A673 (cell line): ENCODE data around the gene FOLR2. TPM values are rescaled to one million over a fixed set of nuclear protein-coding genes. Genes with fewer than 3 reads are reported as not detected.

Source experiments
- BruUV-seq: library from RNA; stranded (reverse); fragments of 400-500 nt; replicated peaks from 2 replicates; lab custom pipeline; 2021; lab: Mats Ljungman, UMichigan
- CTCF ChIA-PET: fragments of 300-600 bp; sonication (Branson Sonifier 250); formaldehyde crosslinking; loops from one replicate; lab custom pipeline; 2022; ENCODE audit warnings: antibody characterized with exemption; lab: Charles Lee
- POLR2A ChIA-PET: fragments of 300-600 bp; sonication (Branson Sonifier 250); formaldehyde crosslinking; loops from one replicate; lab custom pipeline; 2022; ENCODE audit warnings: antibody characterized with exemption; ENCODE audit not compliant: low non-redundant PET; lab: Charles Lee
- DNase-seq: peaks from one replicate; pipeline ENCODE4 v3.0.0-alpha.2; 2015; ENCODE audit warnings: low spot score
- H3K27ac ChIP-seq: fragments of 200-600 bp; sonication (generic); 2 replicates; pipeline ENCODE4 v1.5.1; 2016; ENCODE audit warnings: mixed run types, low read depth, mild to moderate bottlenecking, mixed read lengths, antibody characterized with exemption, low read length; ENCODE audit not compliant: poor library complexity, severe bottlenecking
- H3K27me3 ChIP-seq: fragments of 200-600 bp; sonication (generic); replicated peaks from 2 replicates; pipeline ENCODE4 v1.6.1; 2017; ENCODE audit warnings: mixed run types, low read depth, mild to moderate bottlenecking, mixed read lengths, antibody characterized with exemption, low read length; ENCODE audit not compliant: insufficient read depth, poor library complexity
- H3K36me3 ChIP-seq: fragments of 200-600 bp; sonication (generic); 2 replicates; pipeline ENCODE4 v1.6.1; 2016; ENCODE audit warnings: mixed run types, mild to moderate bottlenecking, mixed read lengths, antibody characterized with exemption, low read length; ENCODE audit not compliant: insufficient read depth, poor library complexity, severe bottlenecking
- H3K4me1 ChIP-seq: fragments of 200-600 bp; sonication (generic); 2 replicates; pipeline ENCODE4 v1.6.1; 2017; ENCODE audit warnings: mixed run types, mild to moderate bottlenecking, mixed read lengths, antibody characterized with exemption, low read length; ENCODE audit not compliant: insufficient read depth, poor library complexity, severe bottlenecking
- H3K4me3 ChIP-seq: fragments of 200-600 bp; sonication (generic); 2 replicates; pipeline ENCODE4 v1.5.1; 2016; ENCODE audit warnings: low read depth, mixed run types, mild to moderate bottlenecking, mixed read lengths, low read length; ENCODE audit not compliant: poor library complexity, severe bottlenecking
- H3K9me3 ChIP-seq: fragments of 200-600 bp; sonication (generic); 2 replicates; pipeline ENCODE4 v1.6.1; 2016; ENCODE audit warnings: mixed run types, low read depth, mild to moderate bottlenecking, mixed read lengths, antibody characterized with exemption, low read length; ENCODE audit not compliant: poor library complexity, severe bottlenecking
- CTCF ChIP-seq: fragments of 300-800, 200-600 bp; sonication (generic); conservative IDR thresholded peaks from 2 replicates; pipeline ENCODE4 v1.5.1; 2017; ENCODE audit warnings: low read depth, mild to moderate bottlenecking, antibody characterized with exemption, low read length, moderate library complexity, mixed read lengths
- EZH2 ChIP-seq: fragments of 200-600 bp; sonication (generic); IDR thresholded peaks from 2 replicates; pipeline ENCODE4 v1.6.1; 2017; ENCODE audit warnings: borderline replicate concordance, low read depth, mild to moderate bottlenecking, mixed read lengths, antibody characterized with exemption, low read length; ENCODE audit not compliant: poor library complexity, severe bottlenecking
- intact Hi-C: fragments of 100-400 bp; cut with micrococcal nuclease; formaldehyde crosslinking; loops from one replicate; pipeline ENCODE4 v1.10.0; 2022; ENCODE audit not compliant: unreplicated experiment
- total RNA-seq: library from RNA; stranded (reverse); gene quantifications from 2 replicates; pipeline ENCODE4 v1.2.3, GENCODE V29; 2021

The FOLR2 gene
- total RNA-seq, 1 experiment from 2014 or later: not detected

GRCh38 chr11:72251614-72252013, 35.0 kb downstream of the FOLR2 start:
- Histone ChIP-seq H3K27me3 (peaks cover 53% of the 10 kb centered on the region), H3K4me3 (no peak overlapping the region), H3K9me3 (no peaks in the 10 kb centered on the region), H3K4me1 (no peaks in the 10 kb centered on the region), H3K27ac (no peak overlapping the region), H3K36me3 (no peaks in the 10 kb centered on the region)
- ChIA-PET POLR2A (no interaction called here), CTCF (no interaction called here)
- BruUV-seq: no TSS peak
- TF ChIP-seq CTCF (no peak), EZH2 (no peak)
- intact Hi-C loops: no loop called here
- no peak for DNase-seq

- ChIA-PET POLR2A (no interaction called here), CTCF (no interaction called here)
- no peak overlapping the region for H3K4me3 ChIP-seq
- DNase-seq: no peak
- H3K4me1 ChIP-seq: no peaks in the 10 kb centered on the region
- TF ChIP-seq CTCF (no peak), EZH2 (no peak)
- no TSS peak for BruUV-seq
- no peaks in the 10 kb centered on the region for H3K36me3 ChIP-seq
- no peak overlapping the region for H3K27ac ChIP-seq
- no peaks in the 10 kb centered on the region for H3K9me3 ChIP-seq
- intact Hi-C loops: no loop called here
- peaks cover 38% of the 10 kb centered on the region for H3K27me3 ChIP-seq
These were observed 36.8 kb downstream of the FOLR2 start for GRCh38 chr11:72253392-72253791.

GRCh38 chr11:72254299-72254993, 37.9 kb downstream of the FOLR2 start:
- Histone ChIP-seq H3K9me3 (no peaks in the 10 kb centered on the region), H3K27ac (no peak overlapping the region), H3K27me3 (peaks cover 36% of the 10 kb centered on the region), H3K4me3 (no peak overlapping the region), H3K36me3 (no peaks in the 10 kb centered on the region), H3K4me1 (no peaks in the 10 kb centered on the region)
- ChIA-PET POLR2A (no interaction called here), CTCF (no interaction called here)
- no peak for DNase-seq
- no TSS peak for BruUV-seq
- intact Hi-C loops: no loop called here
- TF ChIP-seq CTCF (no peak), EZH2 (no peak)
